HFFc6 (cell line): ENCODE measurements around the gene TMEM190. TPM values are rescaled to one million over a fixed set of nuclear protein-coding genes. Genes with fewer than 3 reads are reported as not detected.
A peak's percentile ranks its signal among the peaks of the same experiment; 100 is the strongest.

ENCODE experiments used
- DNase-seq: peaks from one replicate; pipeline ENCODE4 v3.0.0-alpha.2; 2018
- H3K27ac Mint-ChIP-seq: 2 replicates; pipeline ENCODE4 v1.8.0; 2020; ENCODE audit warnings: mild to moderate bottlenecking, mixed read lengths
- H3K27me3 Mint-ChIP-seq: 2 replicates; pipeline ENCODE4 v1.8.0; 2021; ENCODE audit warnings: mild to moderate bottlenecking, moderate library complexity, mixed read lengths; ENCODE audit not compliant: insufficient read depth
- H3K36me3 Mint-ChIP-seq: 2 replicates; pipeline ENCODE4 v1.8.0; 2021; ENCODE audit warnings: low read depth, mixed read lengths
- H3K4me1 Mint-ChIP-seq: 2 replicates; pipeline ENCODE4 v1.8.0; 2020; ENCODE audit warnings: low read depth, mixed read lengths
- H3K4me3 Mint-ChIP-seq: 2 replicates; pipeline ENCODE4 v1.8.0; 2020; ENCODE audit warnings: mild to moderate bottlenecking, moderate library complexity, mixed read lengths
- H3K9me3 Mint-ChIP-seq: 2 replicates; pipeline ENCODE4 v1.8.0; 2020; ENCODE audit warnings: mild to moderate bottlenecking, mixed read lengths
- CTCF ChIP-seq: fragments of 200-600 bp; sonication (generic); IDR thresholded peaks from 2 replicates; pipeline ENCODE4 v1.5.0; 2021; ENCODE audit warnings: antibody characterized with exemption, mild to moderate bottlenecking
- total RNA-seq, 6 experiments: library from RNA; stranded (reverse); fragmentation: NEBNext Ultra II Directional; extraction: Animal tissue kit (Norgen Biotek cat#: 25700); gene quantifications; 2 replicates in 1 of 6; 3 replicates in 5 of 6; pipeline ENCODE4 v1.2.3, GENCODE V29; 2021

Gene TMEM190
- total RNA-seq, 6 experiments from 2014 or later = 0.33 to 1.1 (median 0.61) TPM; not detected in 3

GRCh38 chr19:55366790-55367189, 9.8 kb upstream of the TMEM190 start:
- peak overlapping the region; percentile 26; the same call in 1 of the 2 replicates for H3K4me3 Mint-ChIP-seq
- no peak for TF ChIP-seq CTCF
- H3K27ac Mint-ChIP-seq = peak overlapping the region; percentile 32

GRCh38 chr19:55368106-55368505, 8.5 kb upstream of the TMEM190 start:
- H3K27ac Mint-ChIP-seq = peak overlapping the region; percentile 53; the same call in 1 of the 2 replicates
- TF ChIP-seq CTCF = no peak
- H3K9me3 Mint-ChIP-seq = no peaks in the 10 kb centered on the region
- H3K36me3 Mint-ChIP-seq = peaks cover 8% of the 10 kb centered on the region; the same call in 1 of the 2 replicates
- peaks cover 4% of the 10 kb centered on the region; the same call in 1 of the 2 replicates for H3K27me3 Mint-ChIP-seq
- no peak for DNase-seq
- peak overlapping the region; percentile 73; the same call in 1 of the 2 replicates for H3K4me3 Mint-ChIP-seq
- H3K4me1 Mint-ChIP-seq = peaks cover 19% of the 10 kb centered on the region

More at GRCh38 chr19:55366790-55367189, 9.8 kb upstream of the TMEM190 start:
- no peaks in the 10 kb centered on the region for H3K9me3 Mint-ChIP-seq
- no peak for DNase-seq
- H3K36me3 Mint-ChIP-seq = peaks cover 8% of the 10 kb centered on the region; the same call in 1 of the 2 replicates
- peaks cover 4% of the 10 kb centered on the region; the same call in 1 of the 2 replicates for H3K27me3 Mint-ChIP-seq
- peaks cover 11% of the 10 kb centered on the region for H3K4me1 Mint-ChIP-seq

- H3K4me3 Mint-ChIP-seq = peak overlapping the region; percentile 73
- no peaks in the 10 kb centered on the region for H3K9me3 Mint-ChIP-seq
- peak overlapping the region; percentile 21; the same call in 1 of the 2 replicates for H3K27ac Mint-ChIP-seq
- TF ChIP-seq CTCF = no peak
- peaks cover 25% of the 10 kb centered on the region for H3K4me1 Mint-ChIP-seq
- peak; percentile 20 for DNase-seq
- peaks cover 8% of the 10 kb centered on the region; the same call in 1 of the 2 replicates for H3K36me3 Mint-ChIP-seq
- peaks cover 2% of the 10 kb centered on the region; the same call in 1 of the 2 replicates for H3K27me3 Mint-ChIP-seq
Measured at GRCh38 chr19:55368701-55369563, 7.7 kb upstream of the TMEM190 start.

- H3K27ac Mint-ChIP-seq = peak overlapping the region; percentile 91
Measured at GRCh38 chr19:55369653-55370304, 6.8 kb upstream of the TMEM190 start.

More at GRCh38 chr19:55369653-55370304, 6.8 kb upstream of the TMEM190 start:
- H3K36me3 Mint-ChIP-seq = peaks cover 8% of the 10 kb centered on the region; the same call in 1 of the 2 replicates
- peaks cover 28% of the 10 kb centered on the region for H3K4me1 Mint-ChIP-seq
- no peaks in the 10 kb centered on the region; the same call in 1 of the 2 replicates for H3K27me3 Mint-ChIP-seq
- no peak for TF ChIP-seq CTCF
- DNase-seq = peak; percentile 84
- peak overlapping the region; percentile 92 for H3K4me3 Mint-ChIP-seq
- no peaks in the 10 kb centered on the region for H3K9me3 Mint-ChIP-seq
